ENCODE results near the gene LRR1.

DNA sequence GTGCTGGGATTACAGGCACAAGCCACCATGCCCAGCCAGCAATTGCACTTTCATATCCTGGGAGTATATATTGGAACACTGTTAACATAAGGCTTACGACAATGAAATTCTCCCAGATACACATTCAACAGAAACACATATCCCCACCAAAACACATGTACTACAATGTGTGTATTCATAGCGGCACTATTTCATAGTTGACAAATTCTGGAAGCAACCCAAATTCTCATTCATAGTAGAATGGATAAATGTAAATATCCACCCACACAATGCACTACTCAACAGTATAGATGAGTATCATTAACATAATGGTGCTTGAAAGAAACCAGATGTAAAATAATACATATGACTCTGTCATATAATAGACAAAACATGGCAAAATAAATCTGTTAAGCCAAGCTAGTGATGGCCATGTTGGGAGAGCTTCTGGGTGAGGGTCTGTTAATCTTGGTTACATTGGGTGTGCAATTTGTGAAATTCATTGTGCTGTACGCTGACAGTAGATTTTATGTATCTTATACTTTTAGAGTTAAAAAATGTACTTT, 38.9 kb downstream of the LRR1 start:
- TF ChIP-seq POLR2AphosphoS5 (IDR thresholded peaks at IDR 0.05; ENCODE audit: low read depth, low read length) (no peak), TAF1 (IDR thresholded peaks at IDR 0.05; ENCODE audit: borderline replicate concordance, insufficient read depth, low read length) (no peak)
